K562 (cell line): Measurements from ENCODE around the gene HDAC7. TPM values are rescaled to one million over a fixed set of nuclear protein-coding genes. Genes with fewer than 3 reads are reported as not detected.

Experiments used
- ATAC-seq: fragments of 200-7000 bp; cut with Tn5 transposase; 3 replicates; pipeline ENCODE4 v1.9.1; 2020; ENCODE audit warnings: moderate library complexity
- BruUV-seq: library from RNA; stranded (reverse); fragments of 400-500 nt; replicated peaks from 2 replicates; lab custom pipeline; 2021; lab: Mats Ljungman, UMichigan
- CTCF ChIA-PET: fragments of 300-600 bp; formaldehyde crosslinking; extraction: SDS; loops from one replicate; lab custom pipeline; 2021; ENCODE audit warnings: low intra/inter-chr PET ratio; lab: Yijun Ruan, JAX
- POLR2A ChIA-PET: fragments of 300-600, 350-650 bp; sonication (Branson Sonifier 250); formaldehyde crosslinking; extraction: SDS; loops from one replicate; lab custom pipeline; 2021; ENCODE audit warnings: antibody characterized with exemption, inconsistent platforms; lab: Yijun Ruan, JAX
- DNase-seq, 4 experiments: peaks; one replicate each; pipeline versions ENCODE4 v3.0.0 to v3.0.0-alpha.2; 2011 to 2018; ENCODE audit warnings: low spot score in 3 of 4, mixed read lengths in 3 of 4; ENCODE audit errors: extremely low read depth in 1 of 4
- FAIRE-seq: peaks from 2 replicates; lab custom pipeline; 2011; peaks lifted over from hg19 to GRCh38; lab: Jason Lieb, UNC
- H2AFZ ChIP-seq: 2 replicates; pipeline ENCODE4 v1.6.0; 2011; ENCODE audit warnings: low read depth, low read length, control low read depth, inconsistent platforms
- H3K27ac ChIP-seq: fragments of 200-600 bp; 3 replicates; pipeline ENCODE4 v1.8.0; 2011; ENCODE audit warnings: low read depth, mild to moderate bottlenecking, control low read depth, inconsistent platforms, low read length, moderate library complexity, mixed read lengths; ENCODE audit errors: extremely low read depth
- H3K27me3 ChIP-seq, 2 experiments: fragments of 300-600 bp in 1 of 2; 2 replicates in 1 of 2; 3 replicates in 1 of 2; pipeline versions ENCODE4 v1.6.0 to v1.8.0; 2011; ENCODE audit warnings: inconsistent platforms in 2 of 2, low read length in 2 of 2, mild to moderate bottlenecking in 1 of 2, mixed read lengths in 1 of 2, moderate library complexity in 1 of 2; ENCODE audit not compliant: control insufficient read depth in 2 of 2, insufficient read depth in 2 of 2
- H3K36me3 ChIP-seq: fragments of 300-600 bp; 3 replicates; pipeline ENCODE4 v1.8.0; 2011; ENCODE audit warnings: mild to moderate bottlenecking, low read length, inconsistent platforms; ENCODE audit not compliant: control insufficient read depth, insufficient read depth
- H3K4me1 ChIP-seq, 2 experiments: fragments of 200-600 bp in 1 of 2; replicated peaks in 1 of 2; 2 replicates in 1 of 2; 3 replicates in 1 of 2; pipeline versions ENCODE4 v1.5.1 to v1.8.0; 2011; ENCODE audit warnings: inconsistent platforms in 2 of 2, low read length in 2 of 2, mild to moderate bottlenecking in 1 of 2, mixed read lengths in 1 of 2, moderate library complexity in 1 of 2; ENCODE audit not compliant: control insufficient read depth in 2 of 2, insufficient read depth in 2 of 2
- H3K4me2 ChIP-seq: 2 replicates; pipeline ENCODE4 v1.6.1; 2011; ENCODE audit warnings: low read length, control low read depth, inconsistent platforms, mixed read lengths; ENCODE audit not compliant: insufficient read depth
- H3K4me3 ChIP-seq: fragments of 200-600 bp; sonication (generic), shearing (Covaris generic); 2 replicates; pipeline ENCODE4 v1.5.1; 2016; ENCODE audit warnings: control low read depth, inconsistent platforms
- H3K79me2 ChIP-seq: fragments of 200-600 bp; 3 replicates; pipeline ENCODE4 v1.8.0; 2011; ENCODE audit warnings: low read length, inconsistent platforms; ENCODE audit not compliant: control insufficient read depth, insufficient read depth
- H3K9ac ChIP-seq, 2 experiments: 2 replicates each; pipeline versions ENCODE4 v1.6.0 to v1.6.1; 2011; ENCODE audit warnings: low read depth in 2 of 2, low read length in 2 of 2, control low read depth in 1 of 2, inconsistent platforms in 1 of 2, mild to moderate bottlenecking in 1 of 2, mixed read lengths in 1 of 2; ENCODE audit not compliant: insufficient read depth in 1 of 2
- H3K9me1 ChIP-seq: one replicate; pipeline ENCODE4 v1.6.0; 2011; ENCODE audit warnings: inconsistent platforms, mild to moderate bottlenecking, low read length, moderate library complexity; ENCODE audit not compliant: control insufficient read depth, insufficient read depth
- H3K9me3 ChIP-seq: replicated peaks from 2 replicates; pipeline ENCODE4 v1.5.1; 2011; ENCODE audit warnings: low read depth, low read length, inconsistent platforms; ENCODE audit not compliant: control insufficient read depth, insufficient read depth
- H4K20me1 ChIP-seq: replicated peaks from 2 replicates; pipeline ENCODE4 v1.6.1; 2011; ENCODE audit warnings: low read length, inconsistent platforms, mixed read lengths; ENCODE audit not compliant: control insufficient read depth, insufficient read depth
- ATF1 ChIP-seq, 2 experiments: fragments of 450-650 bp in 1 of 2; IDR thresholded peaks; 2 replicates each; pipeline ENCODE4 v1.6.1; 2016; ENCODE audit warnings: missing compliant biosample characterization in 1 of 2, missing genetic modification characterization in 1 of 2
- CBX5 ChIP-seq: IDR thresholded peaks from 2 replicates; pipeline ENCODE4 v1.6.1; 2014; ENCODE audit warnings: low read depth, borderline replicate concordance
- CUX1 ChIP-seq: fragments of 200-800 bp; sonication (Bioruptor generic); IDR thresholded peaks from 2 replicates; pipeline ENCODE4 v1.6.1; 2016; ENCODE audit warnings: missing genetic modification characterization, missing compliant biosample characterization
- FOXA3 ChIP-seq, 2 experiments: fragments of 450-650 bp in 1 of 2; sonication (generic) in 1 of 2; formaldehyde crosslinking; IDR thresholded peaks in 1 of 2; conservative IDR thresholded peaks in 1 of 2; 2 replicates each; pipeline versions ENCODE4 v1.4.0 to v1.8.0; 2020 to 2022; ENCODE audit warnings: mild to moderate bottlenecking in 2 of 2, missing genetic modification reagents in 1 of 2
- GABPA ChIP-seq: fragments of 200-800 bp; sonication (Bioruptor generic); conservative IDR thresholded peaks from 2 replicates; pipeline ENCODE4 v1.6.1; 2016; ENCODE audit warnings: low read depth, missing genetic modification characterization, missing compliant biosample characterization
- HES1 ChIP-seq: fragments of 450-650 bp; IDR thresholded peaks from 2 replicates; pipeline ENCODE4 v1.6.1; 2016; ENCODE audit warnings: low read depth, mild to moderate bottlenecking, moderate library complexity
- IRF2 ChIP-seq: sonication (generic); formaldehyde crosslinking; IDR thresholded peaks from 2 replicates; pipeline ENCODE4 v1.8.1; 2022; ENCODE audit warnings: mild to moderate bottlenecking, missing genetic modification reagents
- MCM3 ChIP-seq: fragments of 450-650 bp; IDR thresholded peaks from 2 replicates; pipeline ENCODE4 v1.6.1; 2016
- PCBP2 ChIP-seq: fragments of 200-400 bp; formaldehyde crosslinking; IDR thresholded peaks from 2 replicates; pipeline ENCODE4 v1.6.1; 2018; ENCODE audit warnings: low read length, low read depth, mild to moderate bottlenecking, moderate library complexity; ENCODE audit not compliant: poor library complexity, severe bottlenecking
- PTBP1 ChIP-seq: fragments of 200-400 bp; formaldehyde crosslinking; IDR thresholded peaks from 2 replicates; pipeline ENCODE4 v1.6.1; 2017; ENCODE audit warnings: low read depth, low read length
- PURB ChIP-seq: sonication (generic); formaldehyde crosslinking; IDR thresholded peaks from 2 replicates; pipeline ENCODE4 v1.9.0; 2021; ENCODE audit warnings: low read depth, mild to moderate bottlenecking, missing genetic modification reagents
- SREBF1 ChIP-seq: fragments of 150-350 bp; IDR thresholded peaks from 2 replicates; pipeline ENCODE4 v1.6.1; 2014; ENCODE audit warnings: antibody characterized with exemption, low read depth, low read length, borderline replicate concordance
- ZNF316 ChIP-seq: fragments of 450-650 bp; IDR thresholded peaks from 2 replicates; pipeline ENCODE4 v1.6.1; 2016
- ZNF766 ChIP-seq: fragments of 200-800 bp; sonication (Bioruptor generic); conservative IDR thresholded peaks from 2 replicates; pipeline ENCODE4 v1.6.1; 2016; ENCODE audit warnings: missing genetic modification characterization, missing compliant biosample characterization
- WGBS: fragments of 100-300 bp; shearing (Covaris generic); methylation state at CpG from one replicate; pipeline ENCODE4 v1.1.6; 2016; ENCODE audit warnings: low coverage, mixed read lengths; ENCODE audit not compliant: insufficient coverage; ENCODE audit errors: missing lambda C conversion rate; 5-methylcytosine and 5-hydroxymethylcytosine counted together
- in situ Hi-C: fragments of 300-500 bp; cut with MboI; formaldehyde crosslinking; loops from 4 replicates; pipeline ENCODE4 v1.15.0; 2018; ENCODE audit warnings: inconsistent platforms, mixed read lengths
- intact Hi-C: fragments of 100-400 bp; cut with micrococcal nuclease; formaldehyde crosslinking; loops from 2 replicates; pipeline ENCODE4 v1.14.2; 2022
- polyA plus RNA-seq, 8 experiments: library from polyadenylated mRNA; depleted of rRNA in 4 of 8; stranded (reverse) in 5 of 8; unstranded in 3 of 8; fragments of >200 nt; fragmentation: Nextera tagmentation in 2 of 8; fragmentation: Illumina TruSeq in 1 of 8; extraction: Ambion mirVana in 2 of 8; extraction: Trizol in 1 of 8; gene quantifications; 2 replicates each; pipeline versions ENCODE4 v1.2.1 to v1.2.3, GENCODE V29; 2011 to 2014; ENCODE audit warnings: inconsistent platforms in 1 of 8, missing spikeins in 1 of 8
- total RNA-seq, 7 experiments: library from RNA; depleted of rRNA in 6 of 7; stranded (reverse); fragments of >200 nt in 6 of 7; fragmentation: Illumina TruSeq in 2 of 7; extraction: Trizol in 2 of 7; gene quantifications; 2 replicates each; pipeline versions ENCODE4 v1.2.1 to v1.2.3, GENCODE V29; 2011 to 2021; ENCODE audit warnings: low replicate concordance in 1 of 7

Gene HDAC7
- total and polyA plus RNA-seq, 9 of the 15 experiments (the other 6 are each of a cell fraction or from before 2014, with no cell fraction given): 2.5 to 129 (median 31.1) TPM

GRCh38 chr12:47750916-47751470 lies 68.7 kb downstream of the HDAC7 start:
- in situ Hi-C loops: no loop called here
- no peak for FAIRE-seq
- ChIA-PET CTCF (no interaction called here), POLR2A (no interaction called here)
- TF ChIP-seq IRF2 (CRISPR knock-in tag) (no peak), HES1 (no peak), PURB (CRISPR knock-in tag) (no peak), CUX1 (CRISPR knock-in tag) (no peak), FOXA3 (CRISPR knock-in tag; conservative IDR thresholded peaks at IDR 0.05 in 1 of 2, IDR thresholded peaks at IDR 0.05 in 1 of 2) (no peak), ZNF766 (CRISPR knock-in tag) (no peak), PTBP1 (no peak), SREBF1 (no peak), PCBP2 (no peak), MCM3 (no peak), CBX5 (no peak), ZNF316 (no peak), ATF1 (CRISPR knock-in tag; IDR thresholded peaks at IDR 0.05) (no peak), ATF1 (tag; IDR thresholded peaks at IDR 0.05) (no peak), GABPA (tag) (no peak)
- intact Hi-C loops: no loop called here
- Histone ChIP-seq H3K36me3 (no peaks in the 10 kb centered on the region), H3K27ac (no peak overlapping the region), H3K9me3 (no peaks in the 10 kb centered on the region), H3K4me1 (peaks cover 6 to 24% of the 10 kb centered on the region in 2 experiments; a peak in 2 of 5 replicates), H3K79me2 (no peaks in the 10 kb centered on the region), H3K27me3 (peaks cover 23 to 43% of the 10 kb centered on the region in 2 experiments; a peak in 4 of 5 replicates), H2AFZ (no peak overlapping the region), H4K20me1 (no peaks in the 10 kb centered on the region; the same call in 1 of the 2 replicates), H3K9ac (no peak overlapping the region), H3K4me2 (no peak overlapping the region), H3K9me1 (no peaks in the 10 kb centered on the region), H3K4me3 (no peak overlapping the region)
- WGBS: 22% methylated on average over 14 of the region's 19 CpGs
- no peak for DNase-seq
- ATAC-seq: no peak
- no TSS peak for BruUV-seq
